Small intestine (tissue), 7 donors: ENCODE results near the gene PITRM1. TPM values are rescaled to one million over a fixed set of nuclear protein-coding genes. Genes with fewer than 3 reads are reported as not detected.

Experiments
- DNase-seq, 2 donors: peaks; one replicate each; pipeline versions ENCODE4 v3.0.0 to v3.0.0-alpha.2; 2013
- FAIRE-seq: peaks from 2 replicates; lab custom pipeline; 2012; peaks lifted over from hg19 to GRCh38; lab: Jason Lieb, UNC
- H3K27ac ChIP-seq, 3 donors: one replicate each; pipeline ENCODE4 v1.5.1; 2013; ENCODE audit warnings: low read length in 2 of 3, mild to moderate bottlenecking in 2 of 3, control low read depth in 1 of 3, inconsistent platforms in 1 of 3, low read depth in 1 of 3, moderate library complexity in 1 of 3
- H3K27me3 ChIP-seq, 3 donors: one replicate each; pipeline ENCODE4 v1.6.1; 2013; ENCODE audit warnings: low read length in 3 of 3, inconsistent platforms in 1 of 3; ENCODE audit not compliant: control insufficient read depth in 3 of 3, insufficient read depth in 3 of 3
- H3K36me3 ChIP-seq, 3 donors: one replicate each; pipeline ENCODE4 v1.6.1; 2013; ENCODE audit warnings: low read length in 3 of 3, inconsistent platforms in 1 of 3, low read depth in 1 of 3, mild to moderate bottlenecking in 1 of 3, moderate library complexity in 1 of 3; ENCODE audit not compliant: control insufficient read depth in 3 of 3, insufficient read depth in 2 of 3
- H3K4me1 ChIP-seq, 3 donors: one replicate each; pipeline ENCODE4 v1.6.1; 2013; ENCODE audit warnings: low read length in 2 of 3, inconsistent platforms in 1 of 3, low read depth in 1 of 3, mild to moderate bottlenecking in 1 of 3, moderate library complexity in 1 of 3; ENCODE audit not compliant: control insufficient read depth in 3 of 3, insufficient read depth in 2 of 3
- H3K4me3 ChIP-seq, 3 donors: one replicate each; pipeline ENCODE4 v1.5.1; 2013; ENCODE audit warnings: low read length in 3 of 3, control low read depth in 1 of 3, inconsistent platforms in 1 of 3, low read depth in 1 of 3, mild to moderate bottlenecking in 1 of 3, moderate library complexity in 1 of 3
- H3K9me3 ChIP-seq, 2 donors: one replicate each; pipeline ENCODE4 v1.6.1; 2013; ENCODE audit warnings: low read depth in 1 of 2, low read length in 1 of 2; ENCODE audit not compliant: control insufficient read depth in 2 of 2, insufficient read depth in 1 of 2
- WGBS, 3 donors: extraction: QIAGEN DNeasy Blood & Tissue Kit; methylation state at CpG; one replicate each; pipeline ENCODE4 v1.1.7; 2013; 5-methylcytosine and 5-hydroxymethylcytosine counted together
- polyA plus RNA-seq, 4 donors: library from polyadenylated mRNA; stranded (reverse) in 3 of 4; unstranded in 1 of 4; fragments of 200-250 nt in 3 of 4; fragments of 120-200 nt in 1 of 4; gene quantifications; one replicate each; pipeline versions ENCODE4 v1.2.1 to v1.2.3, GENCODE V29; 2013
- donor health status: healthy with polysubstance abuse.
- donor health status: control.
- donor health status: control.
- donor health status: Bipolar disorder and iron deficiency.
- donor health status: healthy.

The PITRM1 gene
- polyA plus RNA-seq, 4 donors: 33.1 to 51.5 (median 46.0) TPM

DNA sequence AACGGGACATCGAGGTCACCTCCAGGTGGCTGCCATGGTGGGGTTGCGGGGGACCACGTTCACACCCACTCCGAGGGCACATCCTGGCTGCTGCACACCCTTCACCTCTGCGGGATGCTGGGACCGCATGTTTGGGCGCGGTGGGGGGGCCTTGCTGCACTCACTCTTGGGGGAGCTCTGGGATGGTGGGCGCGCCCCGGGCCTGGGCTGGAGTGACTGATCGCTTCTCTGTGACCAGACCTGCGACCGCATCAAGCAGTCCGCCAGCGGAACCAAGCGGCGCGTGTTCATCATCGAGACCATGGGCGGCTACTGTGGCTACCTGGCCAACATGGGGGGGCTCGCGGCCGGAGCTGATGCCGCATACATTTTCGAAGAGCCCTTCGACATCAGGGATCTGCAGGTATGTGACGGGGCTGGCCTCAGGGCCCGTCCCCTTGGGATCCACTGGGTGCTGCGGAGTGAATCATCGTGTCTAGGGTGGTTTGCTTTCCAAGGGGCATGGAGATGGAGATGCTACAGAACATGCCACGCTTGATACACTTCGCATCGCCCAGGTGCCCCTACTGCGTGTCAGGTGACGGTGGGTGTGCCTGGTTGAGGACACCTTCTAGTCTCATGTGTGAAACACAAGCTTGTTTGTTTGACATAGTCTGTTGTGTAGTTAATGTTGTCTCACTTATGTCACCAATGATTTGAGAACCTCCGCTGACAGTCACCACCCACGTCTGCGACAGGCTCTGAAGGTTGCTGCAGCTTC, 42.8 kb downstream of the PITRM1 start:
- DNase-seq: no peak
- FAIRE-seq: no peak

DNA sequence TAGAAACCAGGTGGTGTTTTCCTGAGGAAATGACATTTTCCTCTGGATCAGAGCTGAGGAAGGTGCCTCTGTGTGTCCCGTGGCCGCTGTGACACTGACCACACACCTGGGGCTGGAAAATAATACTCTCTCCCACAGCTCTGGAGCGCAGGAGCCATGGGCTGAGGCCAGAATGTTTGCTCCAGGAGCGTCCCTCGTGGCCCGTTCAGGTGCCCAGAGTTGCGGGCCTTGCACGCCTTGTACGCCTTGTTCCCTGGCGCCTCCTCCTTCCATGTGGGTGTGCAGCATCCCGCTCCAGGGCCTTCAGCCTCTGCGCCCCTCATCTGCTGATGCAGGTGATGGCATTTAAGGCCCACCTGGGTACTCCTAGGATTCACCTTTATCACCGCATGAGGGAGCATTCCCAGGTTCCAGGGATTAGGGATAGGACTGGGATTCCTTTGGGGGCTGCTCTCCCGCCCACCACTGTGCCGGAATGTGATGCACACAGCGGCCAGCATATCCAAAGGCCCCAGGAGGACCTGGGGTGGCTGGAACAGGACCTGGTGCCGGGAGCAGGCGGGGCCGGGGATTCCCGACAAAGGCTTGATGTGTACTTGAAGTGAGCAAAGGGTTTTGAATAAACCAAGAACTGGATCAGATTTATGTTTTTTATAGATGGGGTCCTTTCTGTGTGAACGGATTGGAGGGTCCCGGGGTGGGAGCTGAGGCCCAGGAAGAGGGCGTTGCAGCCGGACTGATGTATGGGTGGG, 44.0 kb downstream of the PITRM1 start:
- peaks cover 0 to 3% (median 0%) of the 10 kb centered on the region in 3 donors for H3K4me1 ChIP-seq
- no peak overlapping the region for H3K27ac ChIP-seq
- no peaks in the 10 kb centered on the region for H3K27me3 ChIP-seq
- DNase-seq (no peak), FAIRE-seq (no peak)
- 94 to 97% (median 96%) methylated on average over 24 of the region's 24 CpGs for WGBS, 3 donors
- peaks cover 3 to 48% (median 4%) of the 10 kb centered on the region in 3 donors for H3K36me3 ChIP-seq
- peaks cover 0 to 11% of the 10 kb centered on the region in 2 donors for H3K9me3 ChIP-seq
- H3K4me3 ChIP-seq: no peak overlapping the region

More for the DNA sequence above, 42.8 kb downstream of the PITRM1 start:
- Histone ChIP-seq H3K27me3 (no peaks in the 10 kb centered on the region), H3K9me3 (peaks cover 0 to 11% of the 10 kb centered on the region in 2 donors), H3K4me3 (no peak overlapping the region), H3K36me3 (peaks cover 8 to 43% (median 9%) of the 10 kb centered on the region in 3 donors), H3K4me1 (peaks cover 0 to 3% (median 0%) of the 10 kb centered on the region in 3 donors), H3K27ac (no peak overlapping the region)
- WGBS, 3 donors: 92 to 97% (median 97%) methylated on average over 40 of the region's 40 CpGs

DNA sequence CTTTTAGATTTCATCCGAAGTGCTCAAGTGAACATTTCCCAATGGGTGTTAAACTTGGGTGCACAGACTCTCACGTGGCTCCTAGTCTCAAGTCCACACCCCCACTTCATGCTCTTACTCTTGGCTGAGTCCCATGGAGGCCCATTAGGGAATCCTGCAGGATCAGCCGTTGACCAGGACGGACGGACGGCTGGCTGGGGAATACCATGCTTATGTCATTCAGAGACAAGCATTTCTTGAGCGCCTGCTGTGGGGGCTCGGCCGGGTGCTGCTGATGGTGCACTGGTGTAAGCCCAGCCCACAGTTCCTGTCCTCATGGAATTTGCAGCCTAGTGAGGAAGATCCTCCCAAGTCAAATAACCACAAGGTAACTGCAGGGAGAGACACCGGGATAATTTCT, 44.7 kb downstream of the PITRM1 start:
- no peak overlapping the region for H3K27ac ChIP-seq
- no peak for DNase-seq
- peaks cover 0 to 3% (median 0%) of the 10 kb centered on the region in 3 donors for H3K4me1 ChIP-seq
- WGBS, 3 donors: 76 to 85% (median 78%) methylated on average over 10 of the region's 10 CpGs
- no peaks in the 10 kb centered on the region for H3K27me3 ChIP-seq
- no peak overlapping the region for H3K4me3 ChIP-seq
- peaks cover 3 to 48% (median 10%) of the 10 kb centered on the region in 3 donors for H3K36me3 ChIP-seq
- no peak for FAIRE-seq
- H3K9me3 ChIP-seq: peaks cover 0 to 11% of the 10 kb centered on the region in 2 donors

DNA sequence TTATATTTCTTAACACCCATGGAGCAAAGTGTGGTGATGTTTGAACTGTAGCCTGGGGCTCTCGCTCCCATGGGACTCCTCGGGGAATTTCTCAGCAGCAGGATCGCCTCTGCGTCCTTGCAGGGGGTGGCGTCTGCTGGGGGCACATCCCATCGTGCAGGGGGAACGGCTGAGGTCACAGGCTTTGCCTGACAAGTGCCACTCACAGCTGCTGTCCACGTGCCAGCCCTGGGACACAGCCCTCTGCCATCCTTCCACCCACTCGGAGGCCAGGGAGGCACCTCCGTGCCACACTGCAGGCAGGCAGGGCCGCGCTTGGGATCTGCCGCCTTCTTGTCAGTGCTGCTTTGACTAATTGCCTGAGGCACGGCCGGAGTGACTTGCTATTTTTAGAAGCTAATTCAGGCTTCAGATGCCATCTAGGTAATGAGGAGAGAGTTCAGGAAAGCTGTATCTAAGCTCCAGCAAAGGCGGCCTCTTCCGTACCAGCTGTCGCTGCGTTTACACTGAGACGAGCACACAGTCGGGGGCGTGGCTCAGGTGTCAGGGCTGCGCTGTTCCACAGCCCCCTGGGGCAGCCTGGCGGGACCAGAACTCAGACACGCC, 45.7 kb downstream of the PITRM1 start:
- DNase-seq (peak; percentile 61 to 65), FAIRE-seq (no peak)
- H3K4me3 ChIP-seq: no peak overlapping the region
- 14 to 63% (median 40%) methylated on average over 25 of the region's 25 CpGs for WGBS, 3 donors
- no peaks in the 10 kb centered on the region for H3K27me3 ChIP-seq
- peaks cover 0 to 3% (median 0%) of the 10 kb centered on the region in 3 donors for H3K4me1 ChIP-seq
- peaks cover 0 to 11% of the 10 kb centered on the region in 2 donors for H3K9me3 ChIP-seq
- H3K27ac ChIP-seq: peak overlapping the region in 1 of 3 donors; percentile 28
- peaks cover 8 to 48% (median 17%) of the 10 kb centered on the region in 3 donors for H3K36me3 ChIP-seq

DNA sequence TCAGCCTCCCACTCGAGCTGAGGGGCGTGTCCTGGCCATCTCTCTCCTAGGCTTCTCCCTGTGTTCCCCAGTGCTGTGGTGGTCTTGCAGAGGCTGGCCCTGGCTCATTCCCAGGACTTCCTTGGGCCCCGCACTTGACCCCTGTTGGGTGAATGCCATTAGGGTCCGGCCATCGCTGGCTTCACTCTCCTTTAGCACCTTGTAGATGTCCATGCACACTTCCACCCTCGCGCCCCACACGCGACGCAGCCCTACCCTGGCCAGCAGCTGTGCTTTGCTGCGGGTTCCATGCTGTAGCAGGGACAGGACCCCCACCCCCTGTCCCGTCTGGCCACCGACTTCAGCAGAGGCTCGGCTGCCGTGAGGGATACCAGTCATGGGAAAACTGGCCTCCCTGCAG, 46.3 kb downstream of the PITRM1 start:
- H3K4me3 ChIP-seq: no peak overlapping the region
- peaks cover 0 to 11% of the 10 kb centered on the region in 2 donors for H3K9me3 ChIP-seq
- H3K36me3 ChIP-seq: peaks cover 8 to 48% (median 17%) of the 10 kb centered on the region in 3 donors
- H3K27me3 ChIP-seq: no peaks in the 10 kb centered on the region
- FAIRE-seq: no peak
- no peak for DNase-seq
- H3K4me1 ChIP-seq: peaks cover 0 to 3% (median 0%) of the 10 kb centered on the region in 3 donors
- 80 to 86% (median 83%) methylated on average over 15 of the region's 15 CpGs for WGBS, 3 donors
- peak overlapping the region in 1 of 3 donors; percentile 28 for H3K27ac ChIP-seq

DNA sequence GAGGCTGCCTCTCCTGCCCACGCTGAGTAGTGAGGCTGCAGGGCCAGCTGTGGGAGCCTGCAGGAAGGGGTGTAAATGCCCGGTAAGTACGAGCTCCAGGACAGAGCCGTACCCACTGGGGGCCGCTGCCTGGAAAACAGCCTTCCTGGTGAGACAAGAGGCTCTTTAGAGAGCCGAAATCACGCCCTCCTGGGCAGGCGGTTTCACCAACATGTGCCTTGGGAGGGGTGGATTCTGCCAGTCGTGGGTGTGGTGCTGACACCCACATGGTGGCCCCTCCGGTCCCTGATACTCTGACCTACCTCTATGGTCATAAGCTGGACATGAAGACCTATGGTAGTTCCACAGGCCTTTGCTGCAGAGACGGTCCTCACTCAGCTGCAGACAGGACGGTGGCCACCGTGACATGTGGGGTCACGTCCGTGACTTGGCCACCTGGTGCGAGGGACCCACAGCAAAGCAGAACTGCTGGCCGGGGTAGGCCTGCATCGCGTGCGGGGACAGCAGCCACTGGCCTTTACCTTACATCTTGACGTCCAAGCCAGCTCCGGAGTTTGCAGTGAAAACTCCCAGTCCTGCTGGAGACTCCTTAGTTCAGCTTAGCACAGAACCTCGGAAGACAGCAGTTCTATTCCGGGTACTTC, 46.9 kb downstream of the PITRM1 start:
- peaks cover 0 to 3% (median 0%) of the 10 kb centered on the region in 3 donors for H3K4me1 ChIP-seq
- no peak for FAIRE-seq
- no peaks in the 10 kb centered on the region for H3K27me3 ChIP-seq
- 92 to 94% (median 93%) methylated on average over 24 of the region's 24 CpGs for WGBS, 3 donors
- DNase-seq: no peak
- no peak overlapping the region for H3K27ac ChIP-seq
- H3K4me3 ChIP-seq: no peak overlapping the region
- H3K9me3 ChIP-seq: peaks cover 0 to 11% of the 10 kb centered on the region in 2 donors
- peaks cover 8 to 48% (median 17%) of the 10 kb centered on the region in 3 donors for H3K36me3 ChIP-seq

DNA sequence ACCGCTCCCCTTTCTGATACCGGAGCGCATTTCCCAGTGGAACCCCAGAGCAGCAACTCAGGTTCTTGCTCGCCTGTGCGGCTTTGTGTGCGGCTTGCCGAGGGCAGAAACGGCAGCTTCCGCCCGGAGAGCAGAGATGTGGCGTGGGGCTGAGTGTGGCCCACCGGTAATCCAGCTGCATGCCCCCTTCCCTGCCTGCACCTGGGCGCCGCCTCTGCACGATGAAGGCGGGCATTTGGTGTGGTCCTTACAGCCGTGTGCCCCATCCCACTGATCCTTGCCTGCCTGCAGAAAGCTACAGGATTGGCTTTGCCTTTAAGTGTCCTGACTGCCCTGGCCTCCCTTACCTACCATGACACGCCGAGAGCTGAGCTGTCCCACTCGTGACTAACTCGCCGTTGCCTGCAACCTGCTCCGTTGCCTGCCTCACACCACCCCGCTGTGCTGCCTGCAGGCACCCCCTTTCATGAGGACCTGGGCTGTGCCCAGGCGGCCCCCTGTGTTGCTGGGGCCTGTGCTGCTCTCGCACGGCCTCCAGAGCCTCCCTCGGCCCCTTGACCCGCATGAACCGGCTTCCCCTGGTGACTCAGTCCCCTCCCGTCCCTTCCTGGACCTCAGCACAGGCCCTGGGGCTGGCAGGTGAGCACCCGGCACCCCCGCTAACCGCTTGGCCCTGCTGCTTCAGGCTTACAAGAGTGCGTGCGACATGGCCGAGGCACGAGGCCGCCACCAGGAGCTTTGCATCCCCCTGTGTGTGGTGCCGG, 48.0 kb downstream of the PITRM1 start:
- no peak for FAIRE-seq
- WGBS, 3 donors: 92 to 96% (median 95%) methylated on average over 40 of the region's 40 CpGs

More for the DNA sequence above, 48.0 kb downstream of the PITRM1 start:
- Histone ChIP-seq H3K36me3 (peaks cover 5 to 46% (median 15%) of the 10 kb centered on the region in 3 donors), H3K27ac (no peak overlapping the region), H3K4me1 (peaks cover 0 to 3% (median 0%) of the 10 kb centered on the region in 3 donors), H3K9me3 (peaks cover 0 to 11% of the 10 kb centered on the region in 2 donors), H3K4me3 (no peak overlapping the region), H3K27me3 (no peaks in the 10 kb centered on the region)
- no peak for DNase-seq
